HEK293T (cell line): Measurements from ENCODE around the gene VOPP1.

Experiments
- CTCF ChIA-PET: fragments of 350-600 bp; formaldehyde crosslinking; extraction: SDS; loops from one replicate; lab custom pipeline; 2021; ENCODE audit warnings: antibody characterized with exemption, inconsistent platforms; lab: Yijun Ruan, JAX
- POLR2A ChIA-PET: fragments of 350-600 bp; formaldehyde crosslinking; extraction: SDS; loops from one replicate; lab custom pipeline; 2020; ENCODE audit warnings: antibody characterized with exemption, inconsistent platforms; lab: Yijun Ruan, JAX
- DNase-seq: peaks from one replicate; pipeline ENCODE4 v3.0.0; 2012; ENCODE audit warnings: mixed read lengths; ENCODE audit errors: extremely low spot score
- ARNT ChIP-seq: fragments of 450-650 bp; IDR thresholded peaks from 2 replicates; pipeline ENCODE4 v1.6.1; 2017; ENCODE audit warnings: mild to moderate bottlenecking
- BHLHE40 ChIP-seq: fragments of 450-650 bp; IDR thresholded peaks from 2 replicates; pipeline ENCODE4 v1.6.1; 2016; ENCODE audit warnings: mild to moderate bottlenecking, moderate library complexity, borderline replicate concordance
- CTBP1 ChIP-seq: fragments of 450-650 bp; IDR thresholded peaks from 2 replicates; pipeline ENCODE4 v1.6.1; 2016; ENCODE audit warnings: borderline replicate concordance
- ELF4 ChIP-seq: fragments of 450-650 bp; IDR thresholded peaks from 2 replicates; pipeline ENCODE4 v1.6.1; 2017; ENCODE audit warnings: antibody characterized with exemption
- FOXA1 ChIP-seq: fragments of 450-650 bp; IDR thresholded peaks from 2 replicates; pipeline ENCODE4 v1.6.1; 2016; ENCODE audit warnings: mild to moderate bottlenecking
- FOXK2 ChIP-seq: fragments of 450-650 bp; IDR thresholded peaks from 2 replicates; pipeline ENCODE4 v1.6.1; 2016; ENCODE audit warnings: mild to moderate bottlenecking
- FOXM1 ChIP-seq: fragments of 450-650 bp; IDR thresholded peaks from 2 replicates; pipeline ENCODE4 v1.6.1; 2017; ENCODE audit warnings: mild to moderate bottlenecking, borderline replicate concordance
- HDGF ChIP-seq: fragments of 450-650 bp; IDR thresholded peaks from 2 replicates; pipeline ENCODE4 v1.6.1; 2017; ENCODE audit warnings: antibody characterized with exemption, borderline replicate concordance
- L3MBTL2 ChIP-seq: fragments of 450-650 bp; conservative IDR thresholded peaks from 2 replicates; pipeline ENCODE4 v1.6.1; 2016; ENCODE audit warnings: mild to moderate bottlenecking
- LEF1 ChIP-seq: fragments of 450-650 bp; IDR thresholded peaks from 2 replicates; pipeline ENCODE4 v1.6.1; 2017; ENCODE audit warnings: mild to moderate bottlenecking, borderline replicate concordance
- NFRKB ChIP-seq: fragments of 450-650 bp; IDR thresholded peaks from 2 replicates; pipeline ENCODE4 v1.6.1; 2016; ENCODE audit warnings: mild to moderate bottlenecking, moderate library complexity
- PKNOX1 ChIP-seq: fragments of 450-650 bp; IDR thresholded peaks from 2 replicates; pipeline ENCODE4 v1.6.1; 2016
- SP1 ChIP-seq: fragments of 450-650 bp; IDR thresholded peaks from 2 replicates; pipeline ENCODE4 v1.6.1; 2017
- SUZ12 ChIP-seq: fragments of 450-650 bp; IDR thresholded peaks from 2 replicates; pipeline ENCODE4 v1.6.1; 2016; ENCODE audit warnings: mild to moderate bottlenecking
- TARDBP ChIP-seq: fragments of 450-650 bp; IDR thresholded peaks from 2 replicates; pipeline ENCODE4 v1.6.1; 2016
- ZNF384 ChIP-seq: fragments of 450-650 bp; IDR thresholded peaks from 2 replicates; pipeline ENCODE4 v1.6.1; 2016

The VOPP1 gene

DNA sequence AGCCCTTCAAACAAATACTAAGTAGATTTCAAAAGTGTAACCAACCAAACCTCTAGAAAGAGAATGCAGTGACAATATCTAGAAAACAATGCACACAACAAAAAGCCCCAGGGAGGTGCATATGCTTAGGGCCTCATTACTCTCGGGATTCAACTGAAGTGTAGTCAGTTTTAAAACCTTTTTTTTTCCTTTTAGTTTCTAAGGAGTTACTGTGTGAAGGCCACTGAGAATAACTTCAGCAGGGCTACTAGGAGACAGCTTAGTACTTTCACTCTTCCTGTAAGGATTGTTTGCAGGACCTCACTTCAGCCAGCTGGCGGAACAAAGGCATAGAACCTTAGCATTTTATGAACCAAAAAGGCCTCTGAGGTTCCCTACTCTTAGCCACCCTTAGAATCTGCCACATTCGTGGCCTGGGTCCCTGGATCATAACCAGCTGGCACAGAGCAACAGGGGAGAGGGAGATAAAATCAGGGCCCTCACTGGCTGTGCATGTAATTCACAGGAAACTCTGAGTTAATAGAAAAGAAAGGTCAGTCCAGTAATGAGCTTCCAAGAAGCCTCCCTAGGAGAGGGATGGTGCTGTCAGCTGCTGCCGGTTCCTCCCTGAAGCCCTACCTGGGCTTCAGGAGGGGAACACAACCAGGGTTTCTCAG, 3.6 kb downstream of the VOPP1 start:
- no peak for DNase-seq
- CTCF ChIA-PET = interaction anchor here (1.0 kb wide), 1 partner anchor 24 kb away, joined by 3 read pairs; no protein-coding TSS in a partner anchor
- no peak for TF ChIP-seq PKNOX1
- TF ChIP-seq FOXA1 = no peak
- TF ChIP-seq NFRKB = no peak
- TF ChIP-seq SUZ12 = no peak
- no peak for TF ChIP-seq L3MBTL2
- TF ChIP-seq ZNF384 = no peak
- TF ChIP-seq FOXM1 = no peak
- no peak for TF ChIP-seq TARDBP
- TF ChIP-seq ARNT = no peak
- TF ChIP-seq LEF1 = no peak
- POLR2A ChIA-PET = no interaction called here

DNA sequence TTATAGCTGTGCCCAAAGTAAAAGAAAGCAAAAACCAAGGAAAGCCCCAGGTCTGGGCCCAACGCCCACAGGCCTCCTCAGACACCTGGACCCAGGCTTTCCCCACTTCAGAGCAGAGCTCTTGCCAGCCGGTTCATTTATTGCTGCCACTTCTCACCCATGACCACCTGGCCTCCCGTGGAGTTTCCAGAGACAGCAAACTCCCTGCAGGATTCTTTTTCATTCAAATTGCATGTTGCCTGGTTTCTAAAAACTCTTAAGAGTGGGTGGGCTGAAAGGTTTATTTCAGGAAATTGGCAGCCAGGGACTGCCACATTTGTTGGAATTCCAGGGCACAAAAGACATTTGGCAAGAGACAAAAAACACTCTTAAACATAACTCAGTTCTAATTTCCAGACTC, 4.7 kb downstream of the VOPP1 start:
- ChIA-PET CTCF (no interaction called here), POLR2A (interaction anchor here (0.9 kb wide), 1 partner anchor 539 kb away, joined by 3 read pairs; the partner anchor contains the start of gene CHCHD2)
- TF ChIP-seq BHLHE40 = no peak
- no peak for TF ChIP-seq NFRKB
- TF ChIP-seq SUZ12 = no peak
- DNase-seq = no peak

DNA sequence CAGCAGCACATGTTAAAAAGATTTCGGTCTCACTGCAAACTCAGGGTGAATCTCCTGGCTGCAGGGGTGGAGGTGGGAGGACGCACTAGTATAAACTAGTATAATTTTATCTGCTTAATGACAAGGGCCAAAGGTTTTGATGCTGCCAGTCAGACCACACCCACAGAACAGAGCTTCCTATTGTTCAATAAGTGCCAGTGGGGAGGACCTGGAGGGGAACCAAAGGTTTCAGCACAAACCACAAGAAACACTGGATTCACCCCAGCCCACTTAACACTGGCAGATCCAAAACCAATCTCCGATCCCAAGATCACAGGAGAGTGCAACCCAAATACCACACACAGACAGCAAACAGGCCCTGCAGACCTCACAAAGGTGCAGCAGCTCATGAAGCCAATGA, 6.6 kb downstream of the VOPP1 start:
- DNase-seq = no peak
- TF ChIP-seq FOXA1 (no peak), ARNT (no peak), SP1 (no peak), TARDBP (no peak), SUZ12 (no peak), ZNF384 (no peak), FOXM1 (no peak), ELF4 (no peak), LEF1 (no peak), FOXK2 (no peak), CTBP1 (no peak), L3MBTL2 (no peak), HDGF (no peak), NFRKB (no peak), PKNOX1 (no peak), BHLHE40 (no peak)
- ChIA-PET POLR2A (interaction anchor here (0.6 kb wide), 1 partner anchor 143 kb away, joined by 3 read pairs; no protein-coding TSS in a partner anchor), CTCF (no interaction called here)

GRCh38 chr7:55563596-55564325, 8.5 kb downstream of the VOPP1 start:
- TF ChIP-seq PKNOX1 (no peak), LEF1 (no peak), FOXM1 (no peak), ARNT (no peak), NFRKB (no peak), TARDBP (no peak), CTBP1 (no peak), ELF4 (no peak), SUZ12 (no peak), ZNF384 (no peak), BHLHE40 (no peak), SP1 (no peak), FOXA1 (no peak), FOXK2 (no peak), L3MBTL2 (no peak)
- CTCF ChIA-PET = no interaction called here
- DNase-seq = no peak
- POLR2A ChIA-PET = interaction anchor here (1.3 kb wide), 1 partner anchor 10 kb away, joined by 5 read pairs; no protein-coding TSS in a partner anchor

GRCh38 chr7:55561690-55562089, 10.6 kb downstream of the VOPP1 start:
- POLR2A ChIA-PET = no interaction called here
- CTCF ChIA-PET = no interaction called here
- DNase-seq = no peak
- TF ChIP-seq CTBP1 (no peak), L3MBTL2 (no peak), HDGF (no peak), SP1 (no peak), FOXM1 (no peak)
